Activated CD8-positive, alpha-beta memory T cell treated with anti-CD3 and anti-CD28 coated beads for 4 hours (primary cell): Measurements from ENCODE around the gene FUS.
A peak's percentile ranks its signal among the peaks of the same experiment; 100 is the strongest.
"Not testable (repeated sequence)": the region's sequence is repeated elsewhere in the genome, so short reads cannot be mapped to it uniquely, and the experiment has no call there.

Experiments used
- DNase-seq, 2 donors: peaks; one replicate each; pipeline ENCODE4 v3.0.0-alpha.2; 2020; ENCODE audit warnings: low read depth in 2 of 2

Gene FUS

DNA sequence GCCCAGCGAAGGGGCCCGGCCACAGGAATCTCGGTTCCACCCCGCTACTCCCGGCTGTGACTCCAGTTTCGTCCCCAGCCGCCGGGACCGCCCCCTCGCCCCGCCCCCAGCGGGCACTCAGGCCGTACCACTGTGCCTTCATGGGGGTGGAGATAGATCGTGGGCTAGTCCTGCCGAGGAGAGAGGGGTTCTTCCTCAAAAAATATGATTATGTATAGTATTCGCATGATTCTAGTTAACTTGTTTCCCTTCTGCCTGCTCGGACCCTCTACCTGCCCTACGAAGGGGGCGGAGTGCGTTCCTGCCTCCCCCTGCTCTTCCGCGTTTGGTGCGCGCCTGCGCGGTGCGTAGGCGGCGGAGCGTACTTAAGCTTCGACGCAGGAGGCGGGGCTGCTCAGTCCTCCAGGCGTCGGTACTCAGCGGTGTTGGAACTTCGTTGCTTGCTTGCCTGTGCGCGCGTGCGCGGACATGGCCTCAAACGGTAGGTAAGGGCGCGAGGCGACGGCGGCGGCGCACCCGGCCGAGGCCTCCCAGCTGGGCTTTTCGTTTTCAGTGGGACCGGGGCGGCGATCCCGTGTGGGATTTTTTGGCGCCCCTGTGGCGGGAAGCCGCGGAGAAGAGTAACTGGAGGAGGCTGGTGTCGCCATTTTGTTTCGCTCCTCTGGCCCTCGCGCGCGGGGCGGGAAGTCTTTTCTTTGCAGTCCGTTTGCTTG, at the start of gene FUS:
Gene FUS, plus strand, starts transcription at position 393 of the 713 bp plus-strand sequence. Its CDS starts 76 bp downstream, at position 469.
- DNase-seq = peak; percentile 82

DNA sequence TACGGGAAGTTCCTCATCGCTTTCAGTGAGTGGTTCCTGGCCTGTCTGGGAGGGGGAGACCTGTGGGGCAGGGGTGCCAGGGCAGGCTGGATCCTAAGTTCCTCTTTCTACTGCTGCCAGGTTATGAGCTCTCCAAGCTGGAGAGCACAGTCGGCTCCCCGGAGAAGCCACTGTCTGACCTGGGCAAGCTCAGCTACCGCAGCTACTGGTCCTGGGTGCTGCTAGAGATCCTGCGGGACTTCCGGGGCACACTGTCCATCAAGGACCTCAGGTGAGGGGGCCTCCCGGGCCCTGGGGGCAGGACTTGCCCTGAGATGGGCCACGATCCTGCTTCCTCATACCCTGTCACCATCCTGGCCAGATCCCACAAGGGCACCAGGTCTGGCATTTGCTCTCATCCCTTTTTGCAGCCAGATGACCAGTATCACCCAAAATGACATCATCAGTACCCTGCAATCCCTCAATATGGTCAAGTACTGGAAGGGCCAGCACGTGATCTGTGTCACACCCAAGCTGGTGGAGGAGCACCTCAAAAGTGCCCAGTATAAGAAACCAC, 49.5 kb upstream of the FUS start:
- DNase-seq = no peak

DNA sequence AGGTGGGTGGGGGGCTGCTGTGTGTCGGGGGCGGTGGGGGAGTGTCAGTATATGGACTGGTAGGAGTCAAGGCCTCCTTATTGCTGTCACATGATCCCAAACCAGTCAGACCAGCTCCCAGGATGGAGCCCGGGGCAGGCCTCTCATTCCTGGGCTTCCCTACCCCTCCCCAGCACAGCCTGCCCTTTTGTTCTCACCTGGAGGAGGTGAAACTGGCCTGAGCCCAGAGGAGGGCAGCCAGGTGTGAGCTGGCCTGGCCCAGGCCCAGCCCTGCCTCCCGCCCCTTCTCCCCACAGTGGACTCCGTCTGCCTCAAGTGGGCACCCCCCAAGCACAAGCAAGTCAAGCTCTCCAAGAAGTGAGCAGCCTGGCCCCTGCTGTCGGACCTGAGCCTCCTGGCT, 49.0 kb upstream of the FUS start:
- no peak for DNase-seq

DNA sequence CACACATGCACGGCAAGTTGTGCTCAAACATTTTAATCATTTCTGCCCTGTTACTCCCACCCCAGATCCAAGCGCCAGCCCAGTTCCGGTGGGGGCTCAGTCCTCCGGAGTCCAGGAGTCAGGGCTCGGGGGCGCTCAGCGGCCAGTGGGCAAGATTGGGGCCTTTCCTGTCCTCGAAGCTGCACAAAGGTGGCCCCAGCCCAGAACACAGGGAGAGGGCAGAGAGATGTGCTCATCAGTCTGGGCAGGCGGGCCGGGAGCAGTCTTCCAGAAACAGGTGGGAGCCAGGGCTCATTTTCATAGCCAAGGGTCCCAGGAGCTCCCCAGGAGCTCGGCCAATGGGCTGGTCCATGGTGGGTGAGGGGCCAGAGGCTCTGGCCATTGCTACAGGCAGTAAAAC, 48.5 kb upstream of the FUS start:
- no peak for DNase-seq

DNA sequence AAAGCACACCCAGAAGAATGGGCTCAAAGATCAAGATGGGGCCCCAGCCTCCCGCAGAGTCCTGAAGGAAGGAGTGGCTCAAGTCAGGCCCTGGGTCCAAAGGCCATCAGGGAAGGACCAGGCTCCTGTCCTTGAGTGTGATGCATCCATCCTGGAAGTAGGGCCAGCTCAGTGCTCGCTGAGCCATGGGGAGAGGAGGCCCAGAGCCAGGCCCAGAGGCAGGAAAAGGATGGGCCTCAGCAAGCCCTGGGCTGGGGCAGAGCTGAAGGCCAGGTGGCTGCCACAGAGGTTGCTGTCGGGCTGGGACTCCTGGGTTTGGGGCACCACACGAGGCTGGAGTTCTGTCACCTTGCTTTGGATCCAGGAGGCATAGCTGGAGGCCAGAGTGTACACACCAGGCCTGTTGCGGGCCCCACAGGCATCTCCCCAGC, 48.1 kb upstream of the FUS start:
- DNase-seq = no peak

DNA sequence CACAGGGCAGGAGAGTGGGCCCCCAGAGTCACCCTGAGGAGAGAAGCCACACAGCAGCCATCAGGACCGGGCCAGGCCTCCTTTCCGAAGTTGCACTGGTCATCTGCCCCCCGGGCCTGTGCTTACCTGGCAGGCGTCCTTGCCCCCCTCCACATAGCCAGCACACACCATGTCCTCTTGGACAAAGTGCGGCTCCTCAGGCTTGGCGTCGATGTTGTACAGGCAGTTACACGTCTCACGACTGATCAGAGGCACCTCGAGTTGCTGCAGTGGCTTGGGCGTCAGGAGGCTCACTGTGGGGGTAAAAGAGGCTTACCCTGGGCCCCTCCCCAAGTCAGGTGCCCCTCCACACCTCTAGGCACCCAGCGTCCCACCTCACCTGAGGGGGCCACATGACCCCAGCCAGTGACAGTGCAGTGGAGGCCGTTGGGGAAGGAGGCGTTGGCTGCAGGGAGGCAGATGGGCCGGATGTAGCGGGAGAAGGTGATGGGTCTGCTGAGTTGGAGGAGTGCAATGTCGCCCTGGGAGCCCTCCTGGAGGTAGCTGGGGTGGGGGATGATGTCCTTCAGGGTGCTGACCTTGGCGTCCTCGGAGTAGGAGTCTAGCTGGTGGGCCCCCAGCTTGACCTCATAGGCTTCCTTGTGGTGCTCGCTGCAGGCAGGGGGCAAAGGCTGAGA, 47.5 kb upstream of the FUS start:
- no peak for DNase-seq

DNA sequence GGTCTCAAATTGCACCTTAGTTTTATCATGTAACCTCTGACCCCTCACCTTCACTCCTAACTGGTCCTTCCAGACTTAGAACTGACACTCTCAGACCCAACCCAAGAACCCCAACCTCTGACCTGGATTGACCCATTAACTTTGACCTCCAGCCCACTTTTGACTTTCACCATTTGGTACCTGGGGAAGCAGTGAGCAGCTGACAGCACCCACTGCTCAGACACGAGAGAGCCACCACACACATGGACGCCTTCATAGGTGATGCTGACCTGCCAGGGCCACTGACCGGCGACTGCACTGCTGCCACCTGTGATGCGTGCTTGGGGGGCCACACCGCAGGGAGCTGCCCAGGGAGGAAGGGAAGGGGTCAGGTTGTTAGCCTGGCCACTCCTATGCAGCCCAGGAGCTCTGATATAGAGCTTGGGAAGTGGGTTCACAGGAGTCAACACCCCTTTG, 46.9 kb upstream of the FUS start:
- DNase-seq = no peak

DNA sequence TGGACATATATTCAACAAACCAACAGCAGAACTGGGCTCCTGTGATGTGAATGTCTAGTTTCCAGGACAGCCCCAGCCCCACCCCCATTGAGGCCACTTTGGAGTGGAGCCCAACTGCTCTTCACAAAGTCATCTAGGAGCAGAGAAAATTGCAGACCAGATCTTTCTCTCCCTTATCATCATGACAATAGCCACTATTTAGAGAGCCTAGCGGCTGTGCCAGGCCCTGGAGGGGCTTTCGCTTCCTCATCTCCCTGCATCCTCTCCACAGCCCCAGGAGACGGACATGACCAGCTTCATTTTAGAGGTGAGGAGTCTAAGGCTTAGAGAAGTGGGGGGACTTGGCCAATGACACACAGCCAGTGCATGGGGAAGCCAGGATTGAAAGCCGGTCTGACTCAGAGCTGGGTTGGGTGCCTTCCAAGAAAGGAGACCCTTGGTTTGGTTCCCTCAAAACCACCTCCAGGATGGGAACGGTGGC, 45.8 kb upstream of the FUS start:
- no peak for DNase-seq

DNA sequence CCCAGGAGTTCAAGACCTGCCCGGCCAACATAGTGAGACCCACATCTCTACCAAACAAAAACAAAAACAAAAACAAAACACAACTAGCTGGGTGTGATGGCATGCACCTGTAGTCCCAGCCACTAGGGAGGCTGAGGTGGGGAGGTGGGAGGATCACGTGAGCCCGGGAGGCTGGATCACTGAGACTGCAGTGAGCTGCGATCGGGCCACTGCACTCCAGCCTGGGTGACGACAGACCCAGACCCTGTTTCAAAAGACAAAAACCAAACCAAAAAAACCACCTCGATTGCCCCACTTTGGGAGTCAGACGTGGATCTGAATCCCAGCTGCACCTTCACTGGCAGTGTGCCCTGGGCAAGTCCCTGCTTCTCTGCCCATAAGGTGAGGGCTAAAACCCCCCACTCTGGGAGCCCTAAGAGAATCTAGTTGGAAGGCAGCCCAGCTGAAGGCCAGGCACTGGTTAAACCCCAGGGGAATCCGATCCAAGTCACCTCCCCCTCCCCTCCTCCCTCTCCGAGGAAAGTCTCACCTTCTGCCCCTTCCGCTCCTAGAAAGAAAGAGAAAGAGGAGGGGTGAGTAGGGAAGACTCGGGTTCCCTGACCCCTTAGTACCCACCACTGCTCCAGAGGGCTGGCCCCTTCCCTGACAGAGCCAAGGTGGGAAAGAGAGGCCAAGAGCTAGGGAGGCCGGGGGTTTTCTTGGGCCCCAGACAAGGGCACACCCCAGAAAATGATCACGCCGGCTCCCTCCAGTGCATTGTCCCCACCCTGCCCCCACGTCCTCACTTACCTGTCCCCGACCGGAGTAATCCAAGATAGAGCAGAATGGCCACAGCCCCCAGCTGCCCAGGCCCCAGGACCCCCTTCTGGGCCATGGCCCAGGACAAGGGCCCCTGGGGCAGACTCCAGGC, 45.1 kb upstream of the FUS start:
- no peak for DNase-seq

DNA sequence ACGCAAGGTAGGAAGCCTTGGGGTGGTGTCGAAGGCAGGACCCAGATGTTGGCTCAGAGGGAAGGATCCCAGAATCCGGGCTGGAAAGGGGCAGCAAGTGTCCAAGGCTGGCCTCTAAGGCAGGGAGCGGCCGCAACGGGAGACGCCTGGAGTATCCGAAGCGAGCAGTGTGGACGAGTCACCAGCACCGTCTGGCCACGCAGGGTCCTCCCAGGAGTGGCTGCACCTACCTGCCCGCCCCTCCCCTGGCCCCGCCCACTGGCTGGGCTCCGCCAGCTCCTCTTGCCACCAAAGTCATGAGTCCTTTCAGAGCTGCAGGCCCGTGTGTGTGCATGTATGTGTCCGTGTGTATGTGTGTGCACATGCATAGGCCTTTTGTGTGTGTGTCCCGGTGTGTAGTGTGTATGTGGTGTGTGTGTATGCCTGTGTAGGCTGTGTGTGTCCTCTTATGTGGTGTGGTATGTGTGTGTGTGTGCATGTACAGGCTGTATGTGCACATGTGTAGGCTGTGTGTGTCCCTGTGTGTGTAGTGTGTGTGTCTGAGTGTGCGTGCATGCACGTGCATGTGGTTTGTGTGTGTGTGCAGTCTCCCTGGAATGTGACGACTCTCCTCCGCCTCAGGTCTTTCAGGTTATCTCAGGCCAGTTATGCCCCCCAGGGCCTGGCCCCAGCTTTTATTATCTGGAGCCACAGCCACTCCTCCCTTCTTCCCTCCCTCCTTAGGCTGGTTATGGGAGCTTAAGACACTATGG, 44.2 kb upstream of the FUS start, which contains the start of gene PRSS8:
Gene PRSS8, minus strand, starts transcription at position 193 of the 752 bp plus-strand sequence. CDS start 229 bp downstream, outside the sequence.
- no peak for DNase-seq

DNA sequence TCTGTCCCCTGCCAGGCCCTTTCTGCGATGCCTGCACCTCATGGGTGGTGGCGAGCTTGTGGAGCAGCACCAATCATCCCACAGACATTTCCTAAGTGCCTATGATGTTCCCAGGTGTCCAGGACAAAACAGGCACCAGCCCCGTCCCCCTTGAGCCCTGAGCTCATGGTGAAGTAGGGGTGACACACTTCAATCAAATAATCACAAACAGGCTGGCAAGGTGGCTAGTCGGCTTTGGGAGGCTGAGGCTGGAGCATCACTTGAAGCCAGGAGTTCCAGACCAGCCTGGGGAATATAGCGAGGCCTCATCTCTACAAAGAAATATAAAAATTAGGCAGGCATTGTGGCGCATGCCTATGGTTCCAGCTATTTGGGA, 43.7 kb upstream of the FUS start:
- no peak for DNase-seq

DNA sequence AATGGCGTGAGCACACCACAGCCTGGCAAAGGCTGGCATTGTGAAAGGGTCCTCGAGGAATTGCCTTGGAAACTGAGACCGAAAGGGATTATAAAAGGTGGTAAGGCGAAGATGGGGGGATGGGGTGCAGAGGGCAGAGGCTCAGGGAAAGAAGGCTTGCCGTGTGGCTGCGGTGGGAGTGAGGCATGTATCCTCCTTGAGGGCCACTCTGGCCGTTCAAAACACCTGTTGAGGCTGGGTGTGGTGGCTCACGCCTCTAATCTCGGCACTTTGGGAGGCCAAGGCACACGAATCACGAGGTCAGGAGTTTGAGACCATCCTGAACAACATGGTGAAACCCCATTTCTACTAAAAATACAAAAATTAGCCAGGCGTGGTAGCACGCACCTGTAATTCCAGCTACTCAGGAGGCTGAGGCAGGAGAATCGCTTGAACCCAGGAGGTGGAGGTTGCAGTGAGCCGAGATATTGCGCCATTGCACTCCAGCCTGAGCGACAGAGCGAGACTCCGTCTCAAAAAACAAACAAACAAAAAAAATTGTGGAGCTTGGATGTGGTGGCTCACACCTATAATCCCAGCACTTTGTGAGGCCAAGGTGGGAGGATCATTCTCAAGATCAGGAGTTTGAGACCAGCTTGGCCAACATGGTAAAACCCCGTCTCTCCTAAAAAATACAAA, 43.0 kb upstream of the FUS start:
- not testable (repeated sequence) for DNase-seq

DNA sequence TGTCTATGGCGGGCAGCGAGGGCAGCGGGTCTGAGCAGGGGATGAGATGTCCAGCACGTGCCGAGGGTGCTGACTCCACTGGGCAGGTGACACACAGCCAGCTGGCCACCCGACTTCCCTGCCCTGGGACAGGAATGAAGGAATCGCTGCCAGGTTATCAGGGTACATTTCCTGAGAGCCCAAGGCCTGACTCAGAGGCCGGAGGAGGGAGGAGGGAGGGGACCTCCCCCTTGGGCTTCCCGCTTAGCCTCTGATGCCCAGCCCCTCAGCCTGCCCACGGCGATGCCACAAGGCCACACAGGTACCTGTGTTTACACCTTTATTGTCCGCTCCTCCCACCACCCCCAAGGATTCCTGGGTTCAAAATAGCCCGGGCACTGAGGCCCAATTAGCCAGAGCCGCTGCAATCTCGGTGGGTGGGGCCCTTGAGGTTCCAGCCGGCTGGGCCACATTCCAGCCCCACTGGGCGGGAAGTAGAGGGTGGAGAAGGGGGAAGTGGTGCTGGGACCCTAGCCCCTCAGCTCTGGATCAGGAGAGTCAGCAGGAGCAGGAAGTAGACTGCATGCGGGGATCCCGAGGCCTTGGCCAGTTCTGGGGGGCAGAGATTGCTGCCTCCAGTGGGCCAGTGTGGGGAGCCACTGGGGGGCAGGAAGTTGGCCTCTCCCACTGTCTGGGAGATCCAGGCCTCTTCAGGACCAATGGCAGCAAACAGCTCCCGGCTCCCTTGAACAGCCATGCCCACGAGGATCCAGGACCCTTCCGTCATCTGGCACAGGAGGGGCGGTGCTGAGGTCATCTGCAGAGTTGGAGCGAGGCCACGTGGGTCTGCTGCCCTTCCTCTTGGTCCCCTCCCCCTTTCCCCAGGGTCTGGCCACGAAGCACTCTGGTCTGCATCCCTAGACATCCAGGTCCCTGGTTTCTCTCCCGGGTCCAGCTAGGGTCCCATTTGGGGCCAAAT, 41.0 kb upstream of the FUS start:
- no peak for DNase-seq

DNA sequence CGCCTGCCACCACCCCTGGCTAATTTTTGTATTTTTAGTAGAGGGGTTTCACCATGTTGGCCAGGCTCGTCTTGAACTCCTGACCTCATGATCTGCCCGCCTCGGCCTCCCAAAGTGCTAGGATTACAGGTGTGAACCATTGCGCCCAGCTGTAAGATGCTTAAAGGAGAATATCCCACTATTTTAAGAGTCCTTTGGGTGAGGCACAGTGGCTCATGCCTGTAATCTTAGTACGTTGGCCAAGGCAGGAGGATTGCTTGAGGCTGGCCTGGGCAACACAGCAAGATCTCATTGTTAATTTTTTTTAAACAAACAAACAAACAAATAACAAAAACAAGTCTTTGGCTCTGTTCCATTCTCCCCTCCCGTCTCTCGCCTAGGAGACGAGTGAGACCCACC, 38.9 kb upstream of the FUS start:
- not testable (repeated sequence) for DNase-seq

DNA sequence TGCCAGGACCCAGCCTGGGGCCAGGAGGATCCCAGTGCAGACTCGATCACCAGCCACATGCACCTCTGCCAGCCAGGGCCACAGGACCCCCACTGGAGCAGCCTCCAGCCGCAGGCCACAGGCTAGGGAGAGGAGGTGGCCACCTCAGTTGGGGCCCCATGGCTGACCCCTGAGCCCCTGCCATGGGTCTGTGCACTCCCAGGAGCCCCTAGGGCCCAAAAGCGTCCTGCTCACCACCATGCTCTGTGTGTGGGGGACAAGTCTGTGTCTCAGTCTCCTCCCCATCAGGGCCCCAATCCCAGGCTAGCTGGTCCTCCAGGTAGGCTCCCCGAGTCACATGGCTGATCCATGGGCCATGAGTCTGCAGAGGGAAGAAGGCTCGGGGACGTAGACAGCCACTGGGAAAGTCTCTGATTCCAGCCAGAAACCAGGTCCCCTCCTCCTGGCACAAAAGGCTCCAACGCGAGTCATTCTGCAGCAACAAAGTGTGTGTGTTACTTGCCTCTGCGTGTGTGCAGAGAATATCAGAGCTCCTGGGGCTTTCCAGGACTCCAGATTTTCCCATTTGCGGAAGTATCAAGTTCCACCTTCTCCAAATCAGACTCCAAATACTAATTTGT, 38.3 kb upstream of the FUS start:
- no peak for DNase-seq

DNA sequence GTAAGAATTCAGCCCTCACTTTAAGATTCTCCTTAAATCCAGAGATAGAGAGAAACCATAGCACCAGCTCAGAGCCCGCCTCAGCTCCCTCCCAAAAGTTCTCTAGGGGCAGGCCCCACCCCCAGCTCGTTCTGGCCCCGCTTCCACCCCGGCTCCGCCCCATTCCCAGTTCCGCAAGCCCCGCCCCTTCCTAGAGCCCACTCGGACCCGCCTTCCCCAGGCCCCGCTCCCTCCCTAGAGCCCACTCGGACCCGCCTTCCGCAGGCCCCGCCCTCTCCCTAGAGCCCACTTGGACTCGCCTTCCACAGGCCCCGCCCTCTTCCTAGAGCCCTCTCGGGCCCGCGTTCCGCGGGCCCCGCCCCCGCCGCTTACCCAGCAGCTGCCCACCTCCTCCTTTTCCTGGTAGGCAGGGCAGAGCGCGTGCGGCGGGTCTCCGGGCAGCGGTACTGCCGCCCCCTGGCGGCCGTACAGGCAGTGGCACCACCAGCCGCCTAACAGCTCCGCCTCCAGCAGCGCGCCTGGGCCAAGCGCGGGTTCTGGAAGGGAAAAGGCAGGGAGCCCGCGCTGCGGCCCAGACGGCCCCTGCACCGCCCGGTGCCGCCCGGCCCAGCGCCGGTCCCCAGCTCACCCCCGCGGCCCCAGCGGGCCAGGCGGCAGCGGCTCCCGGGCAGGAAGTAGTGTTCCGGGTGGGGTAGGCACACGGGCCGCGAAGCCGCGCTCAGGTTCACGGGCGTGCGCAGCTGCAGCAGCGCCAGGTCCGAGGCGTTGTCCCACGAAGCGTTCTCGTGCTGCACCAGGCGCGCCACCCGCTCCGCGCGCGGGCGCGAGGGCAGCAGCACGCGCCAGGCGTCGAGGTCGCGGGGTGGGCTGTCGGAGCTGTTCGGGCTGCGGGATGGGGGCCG, 37.6 kb upstream of the FUS start:
- peak; percentile 94 to 96 for DNase-seq

DNA sequence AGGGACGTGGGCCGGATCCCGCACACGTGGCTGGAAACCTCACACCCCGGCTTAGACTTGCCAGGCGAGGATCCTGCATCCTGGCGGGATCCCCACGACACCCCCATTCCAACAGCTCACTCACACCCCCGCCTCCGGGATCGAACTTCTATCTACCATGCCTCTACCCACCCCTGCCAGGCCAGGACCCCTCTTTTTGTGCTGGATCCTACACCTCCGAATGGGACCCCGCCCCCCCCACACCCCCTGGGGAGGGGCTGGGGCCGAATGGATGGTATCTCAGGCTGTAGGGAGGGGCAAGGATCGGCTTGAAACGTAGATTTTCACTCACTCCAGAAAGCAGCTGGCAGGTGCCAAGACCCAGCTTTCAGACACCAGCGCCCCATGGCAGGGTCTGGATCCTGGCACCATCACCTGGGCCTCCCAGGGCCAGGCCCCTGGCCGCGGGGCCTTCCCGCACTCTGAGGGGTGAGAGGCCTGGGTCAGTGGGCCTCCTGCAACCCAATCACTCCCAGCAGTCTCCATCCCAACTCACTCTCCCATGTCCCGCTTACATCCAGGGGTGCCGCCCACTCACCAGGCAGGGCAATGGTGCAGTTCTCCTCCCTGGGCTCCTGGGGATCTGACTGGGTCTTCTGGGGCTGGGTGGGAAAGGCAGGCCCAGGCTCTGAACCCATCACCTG, 36.8 kb upstream of the FUS start:
- DNase-seq = no peak
